ENCODE measurements around the gene SLC26A9.
"Not testable (repeated sequence)": the region's sequence is repeated elsewhere in the genome, so short reads cannot be mapped to it uniquely, and the experiment has no call there.

Gene SLC26A9

DNA sequence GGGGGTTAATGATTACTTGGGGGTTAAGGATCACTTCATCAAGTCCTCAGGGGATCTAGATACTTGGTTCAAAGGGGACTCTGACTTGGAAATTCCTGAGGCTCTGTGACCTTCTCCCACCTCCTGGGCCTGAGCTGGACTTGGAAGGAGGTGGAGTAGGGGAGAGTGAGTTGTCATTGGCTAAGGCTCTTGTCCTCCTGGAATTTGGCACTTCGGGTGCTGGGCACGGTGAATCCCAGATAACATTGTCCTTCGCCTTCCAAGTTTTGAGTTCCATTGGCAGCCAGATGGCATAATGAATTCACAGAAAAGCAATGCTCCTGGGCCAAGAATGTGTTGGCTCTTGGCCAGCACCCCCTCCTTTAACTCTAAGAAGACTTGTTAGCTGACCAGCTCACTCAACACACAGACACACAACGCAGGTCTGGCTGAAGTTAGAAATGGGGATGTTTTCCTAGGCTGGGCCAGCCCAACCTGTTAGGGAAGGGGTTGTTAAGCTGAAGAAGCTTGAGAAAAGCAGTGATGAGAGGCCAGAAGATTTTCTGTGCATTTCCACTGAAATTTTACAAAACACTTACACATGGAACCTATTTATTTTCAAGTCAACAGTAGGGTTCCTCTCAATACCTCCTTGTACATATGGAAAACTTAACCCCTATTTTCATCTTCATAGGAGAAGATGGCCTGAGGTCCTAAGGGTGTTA, 29.7 kb downstream of the SLC26A9 start:
- WGBS, result 77% methylated on average over 3 of the region's 4 CpGs
- H2AK5ac ChIP-seq (ENCODE audit: low read length, severe bottlenecking), result no peak overlapping the region
- H4K91ac ChIP-seq (ENCODE audit: low read length), result no peak overlapping the region
- H3K4me2 ChIP-seq (ENCODE audit: low read length, poor library complexity, severe bottlenecking), result no peak overlapping the region
- peaks cover 0 to 8% of the 10 kb centered on the region in 2 experiments for H3K27me3 ChIP-seq (ENCODE audit: control insufficient read depth in 1 of 2, insufficient read depth in 1 of 2, low read length in 2 of 2)
- no peak overlapping the region for H2BK12ac ChIP-seq (ENCODE audit: low read length in 2 of 2)
- H4K8ac ChIP-seq (ENCODE audit: low read length), result no peak overlapping the region
- H3K36me3 ChIP-seq (ENCODE audit: control insufficient read depth in 1 of 2, insufficient read depth in 2 of 2, low read depth in 1 of 2, low read length in 2 of 2), result no peaks in the 10 kb centered on the region
- H3K9ac ChIP-seq (ENCODE audit: low read length), result no peak overlapping the region
- H3K9me3 ChIP-seq (ENCODE audit: control insufficient read depth, low read length), result no peaks in the 10 kb centered on the region
- DNase-seq, result no peak
- no peak overlapping the region for H3K27ac ChIP-seq (ENCODE audit: low read length, poor library complexity, severe bottlenecking)
- peaks cover 9% of the 10 kb centered on the region for H3K4me1 ChIP-seq (ENCODE audit: control insufficient read depth, insufficient read depth, low read depth, low read length)
- H3K79me1 ChIP-seq (replicated peaks; ENCODE audit: low read length, poor library complexity, severe bottlenecking), result no peaks in the 10 kb centered on the region
- no peak overlapping the region for H3K4me3 ChIP-seq (ENCODE audit: insufficient read depth in 1 of 2, low read depth in 1 of 2, low read length in 2 of 2)
- no peak overlapping the region for H2AFZ ChIP-seq (ENCODE audit: low read depth, low read length)
- no peak overlapping the region for H3K14ac ChIP-seq (ENCODE audit: low read length in 2 of 2)
- no peak overlapping the region for H3K23ac ChIP-seq (ENCODE audit: low read length in 2 of 2)
- no peak overlapping the region for H2BK5ac ChIP-seq (ENCODE audit: low read depth, low read length, poor library complexity, severe bottlenecking)
- H3K18ac ChIP-seq (ENCODE audit: low read depth in 1 of 2, low read length in 2 of 2), result no peak overlapping the region
- H3K4ac ChIP-seq (ENCODE audit: low read depth in 1 of 2, low read length in 2 of 2), result no peak overlapping the region
- no peak overlapping the region for H2BK120ac ChIP-seq (ENCODE audit: low read depth, low read length)
- no peak overlapping the region for H2BK15ac ChIP-seq (ENCODE audit: low read depth, poor library complexity, severe bottlenecking)

DNA sequence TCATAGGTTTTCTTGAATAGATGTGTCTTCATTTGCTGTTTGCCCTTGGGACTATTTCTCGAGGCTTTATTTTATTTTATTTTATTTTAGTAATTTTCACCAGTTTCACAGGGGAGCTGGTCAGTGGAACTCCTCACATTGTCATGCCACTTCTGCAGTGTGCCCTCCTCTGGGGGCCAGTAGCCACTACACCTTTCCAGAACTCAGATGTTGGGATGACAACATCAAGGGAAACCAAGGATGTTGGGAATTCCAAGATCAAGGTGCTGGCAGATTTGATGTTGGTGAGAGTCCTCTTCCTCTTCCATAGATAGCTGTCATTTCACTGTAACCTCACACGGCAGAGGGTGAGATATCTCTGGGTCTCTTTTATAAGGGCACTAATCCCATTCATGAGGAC, 35.5 kb downstream of the SLC26A9 start:
- Histone ChIP-seq H3K9ac (ENCODE audit: low read length) (peak overlapping the region; percentile 56), H3K4ac (ENCODE audit: low read depth in 1 of 2, low read length in 2 of 2) (no peak overlapping the region), H2AFZ (ENCODE audit: low read depth, low read length) (no peak overlapping the region), H3K27ac (ENCODE audit: low read length, poor library complexity, severe bottlenecking) (no peak overlapping the region), H2BK12ac (ENCODE audit: low read length in 2 of 2) (no peak overlapping the region), H3K4me2 (ENCODE audit: low read length, poor library complexity, severe bottlenecking) (no peak overlapping the region), H4K8ac (ENCODE audit: low read length) (no peak overlapping the region), H2BK120ac (ENCODE audit: low read depth, low read length) (no peak overlapping the region), H3K18ac (ENCODE audit: low read depth in 1 of 2, low read length in 2 of 2) (no peak overlapping the region), H3K4me3 (ENCODE audit: insufficient read depth in 1 of 2, low read depth in 1 of 2, low read length in 2 of 2) (no peak overlapping the region), H3K79me1 (replicated peaks; ENCODE audit: low read length, poor library complexity, severe bottlenecking) (no peaks in the 10 kb centered on the region), H2AK5ac (ENCODE audit: low read length, severe bottlenecking) (no peak overlapping the region), H3K4me1 (ENCODE audit: control insufficient read depth, insufficient read depth, low read depth, low read length) (no peaks in the 10 kb centered on the region), H2BK5ac (ENCODE audit: low read depth, low read length, poor library complexity, severe bottlenecking) (no peak overlapping the region), H4K91ac (ENCODE audit: low read length) (no peak overlapping the region), H3K9me3 (ENCODE audit: control insufficient read depth, low read length) (no peaks in the 10 kb centered on the region), H3K36me3 (ENCODE audit: control insufficient read depth in 1 of 2, insufficient read depth in 2 of 2, low read depth in 1 of 2, low read length in 2 of 2) (no peaks in the 10 kb centered on the region), H3K27me3 (ENCODE audit: control insufficient read depth in 1 of 2, insufficient read depth in 1 of 2, low read length in 2 of 2) (peaks cover 0 to 8% of the 10 kb centered on the region in 2 experiments), H2BK15ac (ENCODE audit: low read depth, poor library complexity, severe bottlenecking) (no peak overlapping the region), H3K23ac (ENCODE audit: low read length in 2 of 2) (no peak overlapping the region), H3K14ac (ENCODE audit: low read length in 2 of 2) (no peak overlapping the region)
- WGBS, result 0% methylated on average over 1 of the region's 2 CpGs
- DNase-seq, result peak; percentile 38

DNA sequence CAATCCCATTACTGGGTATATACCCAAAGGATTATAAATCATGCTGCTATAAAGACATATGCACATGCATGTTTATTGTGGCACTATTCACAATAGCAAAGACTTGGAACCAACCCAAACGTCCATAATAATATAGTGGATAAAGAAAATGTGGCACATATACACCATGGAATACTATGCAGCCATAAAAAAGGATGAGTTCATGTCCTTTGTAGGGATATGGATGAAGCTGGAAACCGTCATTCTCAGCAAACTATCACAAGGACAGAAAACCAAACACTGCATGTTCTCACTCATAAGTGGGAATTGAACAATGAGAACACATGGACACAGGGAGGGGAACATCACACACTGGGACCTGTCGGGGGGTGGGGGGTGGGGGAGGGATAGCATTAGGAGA, 38.2 kb downstream of the SLC26A9 start:
- not testable (repeated sequence) for H3K79me1 ChIP-seq (replicated peaks; ENCODE audit: low read length, poor library complexity, severe bottlenecking); DNase-seq; H3K4ac ChIP-seq (ENCODE audit: low read depth in 1 of 2, low read length in 2 of 2)

GRCh38 chr1:205896351-205896750, 46.9 kb downstream of the SLC26A9 start:
- DNase-seq, result no peak
- Histone ChIP-seq H2AFZ (ENCODE audit: low read depth, low read length) (no peak overlapping the region), H3K36me3 (ENCODE audit: control insufficient read depth in 1 of 2, insufficient read depth in 2 of 2, low read depth in 1 of 2, low read length in 2 of 2) (peaks cover 0 to 5% of the 10 kb centered on the region in 2 experiments), H2AK5ac (ENCODE audit: low read length, severe bottlenecking) (no peak overlapping the region), H3K18ac (ENCODE audit: low read depth in 1 of 2, low read length in 2 of 2) (no peak overlapping the region), H3K9me3 (ENCODE audit: control insufficient read depth, low read length) (peaks cover 9% of the 10 kb centered on the region), H3K79me1 (replicated peaks; ENCODE audit: low read length, poor library complexity, severe bottlenecking) (no peaks in the 10 kb centered on the region), H3K4me3 (ENCODE audit: insufficient read depth in 1 of 2, low read depth in 1 of 2, low read length in 2 of 2) (no peak overlapping the region), H3K14ac (ENCODE audit: low read length in 2 of 2) (no peak overlapping the region), H2BK5ac (ENCODE audit: low read depth, low read length, poor library complexity, severe bottlenecking) (no peak overlapping the region), H3K4ac (ENCODE audit: low read depth in 1 of 2, low read length in 2 of 2) (no peak overlapping the region), H2BK15ac (ENCODE audit: low read depth, poor library complexity, severe bottlenecking) (no peak overlapping the region), H3K4me2 (ENCODE audit: low read length, poor library complexity, severe bottlenecking) (no peak overlapping the region), H3K4me1 (ENCODE audit: control insufficient read depth, insufficient read depth, low read depth, low read length) (no peaks in the 10 kb centered on the region), H3K23ac (ENCODE audit: low read length in 2 of 2) (no peak overlapping the region), H3K9ac (ENCODE audit: low read length) (no peak overlapping the region), H4K8ac (ENCODE audit: low read length) (no peak overlapping the region), H4K91ac (ENCODE audit: low read length) (no peak overlapping the region), H3K27me3 (ENCODE audit: control insufficient read depth in 1 of 2, insufficient read depth in 1 of 2, low read length in 2 of 2) (no peaks in the 10 kb centered on the region), H2BK12ac (ENCODE audit: low read length in 2 of 2) (no peak overlapping the region), H3K27ac (ENCODE audit: low read length, poor library complexity, severe bottlenecking) (no peak overlapping the region), H2BK120ac (ENCODE audit: low read depth, low read length) (no peak overlapping the region)
- 77% methylated on average over 1 of the region's 1 CpG for WGBS

More for the DNA sequence above, 38.2 kb downstream of the SLC26A9 start:
- not testable (repeated sequence) for H3K4me1 ChIP-seq (ENCODE audit: control insufficient read depth, insufficient read depth, low read depth, low read length); H3K27me3 ChIP-seq (ENCODE audit: control insufficient read depth in 1 of 2, insufficient read depth in 1 of 2, low read length in 2 of 2); H3K14ac ChIP-seq (ENCODE audit: low read length in 2 of 2); H3K27ac ChIP-seq (ENCODE audit: low read length, poor library complexity, severe bottlenecking); H4K91ac ChIP-seq (ENCODE audit: low read length); H2BK12ac ChIP-seq (ENCODE audit: low read length in 2 of 2); H3K36me3 ChIP-seq (ENCODE audit: control insufficient read depth in 1 of 2, insufficient read depth in 2 of 2, low read depth in 1 of 2, low read length in 2 of 2); H4K8ac ChIP-seq (ENCODE audit: low read length); H2BK15ac ChIP-seq (ENCODE audit: low read depth, poor library complexity, severe bottlenecking); H2BK5ac ChIP-seq (ENCODE audit: low read depth, low read length, poor library complexity, severe bottlenecking); H3K18ac ChIP-seq (ENCODE audit: low read depth in 1 of 2, low read length in 2 of 2); H3K4me2 ChIP-seq (ENCODE audit: low read length, poor library complexity, severe bottlenecking); H3K9me3 ChIP-seq (ENCODE audit: control insufficient read depth, low read length); H3K23ac ChIP-seq (ENCODE audit: low read length in 2 of 2); H2BK120ac ChIP-seq (ENCODE audit: low read depth, low read length); H2AK5ac ChIP-seq (ENCODE audit: low read length, severe bottlenecking); H3K9ac ChIP-seq (ENCODE audit: low read length); H3K4me3 ChIP-seq (ENCODE audit: insufficient read depth in 1 of 2, low read depth in 1 of 2, low read length in 2 of 2); H2AFZ ChIP-seq (ENCODE audit: low read depth, low read length)
- WGBS, result no CpG with 5 or more reads among the region's 3 CpGs
